ENCODE data around the gene ATP2B3.

GRCh38 chrX:153601511-153602110, 84.2 kb downstream of the ATP2B3 start:
- TF ChIP-seq EZH2 (IDR thresholded peaks at IDR 0.05) (no peak), POLR2AphosphoS5 (IDR thresholded peaks at IDR 0.05; ENCODE audit: borderline replicate concordance, low read depth, low read length) (no peak)

Data from SK-N-MC (cell line).